Measurements from ENCODE around the gene ABCF3. TPM values are rescaled to one million over a fixed set of nuclear protein-coding genes. Genes with fewer than 3 reads are reported as not detected.

ABCF3 gene
- total RNA-seq, 2 donors from 2014 or later = 54.4 to 78.2 TPM

DNA sequence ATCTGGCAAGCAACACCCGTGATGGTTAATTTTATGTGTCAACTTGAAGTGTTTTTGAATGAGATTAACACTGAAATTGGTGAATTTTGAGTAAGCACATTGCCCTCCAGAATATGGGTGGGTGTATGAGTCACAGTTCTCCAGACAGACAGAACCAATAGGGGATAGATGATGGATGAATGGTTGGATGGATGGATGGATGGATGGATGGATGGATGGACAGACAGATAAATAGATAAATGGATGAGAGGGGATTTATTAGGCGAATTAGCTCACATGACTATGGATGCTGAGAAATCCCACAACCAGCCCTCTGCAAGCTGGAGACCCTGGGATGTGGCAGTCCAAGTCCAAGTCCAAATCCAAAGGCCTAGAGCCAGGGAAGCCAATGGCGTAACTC is 37.9 kb downstream of the ABCF3 start:
- intact Hi-C loops (cut with DNase I) = no loop called here
- ATAC-seq (no peak), DNase-seq (no peak)

DNA sequence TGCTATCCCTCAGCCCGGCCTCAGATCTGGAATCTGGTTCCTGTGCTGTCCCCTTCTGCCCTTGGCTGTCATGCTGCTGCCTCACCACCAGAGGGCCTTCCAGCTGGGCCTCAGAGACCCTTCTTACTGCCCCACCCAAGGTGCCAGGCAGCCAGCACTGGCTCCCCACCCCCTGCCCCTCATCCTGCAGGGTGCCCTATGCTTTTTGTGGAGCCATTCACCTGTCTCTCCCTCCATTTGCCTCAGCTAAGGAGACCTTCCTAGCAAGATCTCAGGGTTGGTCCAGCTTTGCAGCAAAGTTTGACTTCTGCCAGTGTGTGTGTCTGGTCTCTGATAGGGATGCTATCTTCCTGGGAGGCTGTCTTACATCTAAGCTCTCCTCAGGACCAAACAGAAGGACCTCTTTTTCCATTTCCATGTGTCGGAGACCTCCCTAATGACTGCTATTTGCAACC is 41.5 kb downstream of the ABCF3 start:
- ATAC-seq (no peak), DNase-seq (no peak)
- intact Hi-C loops (cut with DNase I) = no loop called here

DNA sequence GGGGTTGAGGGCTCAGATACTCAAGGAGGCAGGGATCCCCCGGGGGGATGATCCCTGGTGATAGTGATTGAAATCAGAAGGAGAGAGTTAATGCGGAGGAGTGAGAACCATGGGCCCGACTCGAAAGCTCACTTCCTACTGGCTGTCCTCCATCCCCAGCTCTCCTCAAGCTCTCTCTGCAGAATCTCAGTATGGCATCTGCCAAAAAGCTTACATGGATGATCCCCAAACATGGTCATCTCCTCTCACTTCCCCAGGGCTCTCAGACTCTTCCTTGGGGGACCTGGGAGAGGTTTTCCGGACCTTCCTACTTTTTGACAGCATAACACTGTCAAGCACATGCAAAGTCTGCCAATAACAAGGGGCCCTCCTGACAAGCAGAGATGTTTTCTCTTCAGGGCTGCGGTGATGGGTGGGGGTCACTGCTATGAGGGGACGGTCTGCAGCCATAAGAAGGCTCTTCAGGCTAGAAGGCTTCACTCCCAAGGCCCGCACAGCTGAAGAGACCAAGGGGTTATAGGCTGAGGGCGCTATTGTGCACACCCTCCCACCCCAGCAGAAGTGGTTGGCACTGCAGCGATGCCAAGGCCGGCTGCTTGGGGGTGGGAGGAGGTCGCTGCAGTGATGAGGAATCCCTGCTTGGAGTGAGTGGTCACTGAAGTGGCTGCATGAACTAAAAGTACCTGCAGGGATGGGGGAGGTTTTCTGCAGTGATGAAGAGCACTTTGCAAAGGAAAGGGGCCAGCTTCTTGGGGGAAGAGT is 42.6 kb downstream of the ABCF3 start:
- ATAC-seq (no peak), DNase-seq (no peak)
- intact Hi-C loops (cut with DNase I) = no loop called here

GRCh38 chr3:184229394-184230080 is 43.5 kb downstream of the ABCF3 start, which contains the start of gene VWA5B2:
TSS of gene VWA5B2 (plus strand) at chr3:184229585. CDS start at chr3:184230529, 944 bp downstream.
- intact Hi-C loops (cut with DNase I) = no loop called here
- DNase-seq = peak; percentile 72
- ATAC-seq = peak; percentile 91 to 97

- ATAC-seq (peak in 1 of 2 donors; percentile 25), DNase-seq (no peak)
- intact Hi-C loops (cut with DNase I) = no loop called here
Measured at GRCh38 chr3:184230081-184230602, 44.1 kb downstream of the ABCF3 start.

- DNase-seq = no peak
- intact Hi-C loops (cut with DNase I) = no loop called here
- peak in 1 of 2 donors; percentile 3 for ATAC-seq
Measured at GRCh38 chr3:184230603-184231528, 44.9 kb downstream of the ABCF3 start.

GRCh38 chr3:184231671-184232070 is 45.7 kb downstream of the ABCF3 start:
- ATAC-seq (no peak), DNase-seq (no peak)
- intact Hi-C loops (cut with DNase I) = no loop called here

DNA sequence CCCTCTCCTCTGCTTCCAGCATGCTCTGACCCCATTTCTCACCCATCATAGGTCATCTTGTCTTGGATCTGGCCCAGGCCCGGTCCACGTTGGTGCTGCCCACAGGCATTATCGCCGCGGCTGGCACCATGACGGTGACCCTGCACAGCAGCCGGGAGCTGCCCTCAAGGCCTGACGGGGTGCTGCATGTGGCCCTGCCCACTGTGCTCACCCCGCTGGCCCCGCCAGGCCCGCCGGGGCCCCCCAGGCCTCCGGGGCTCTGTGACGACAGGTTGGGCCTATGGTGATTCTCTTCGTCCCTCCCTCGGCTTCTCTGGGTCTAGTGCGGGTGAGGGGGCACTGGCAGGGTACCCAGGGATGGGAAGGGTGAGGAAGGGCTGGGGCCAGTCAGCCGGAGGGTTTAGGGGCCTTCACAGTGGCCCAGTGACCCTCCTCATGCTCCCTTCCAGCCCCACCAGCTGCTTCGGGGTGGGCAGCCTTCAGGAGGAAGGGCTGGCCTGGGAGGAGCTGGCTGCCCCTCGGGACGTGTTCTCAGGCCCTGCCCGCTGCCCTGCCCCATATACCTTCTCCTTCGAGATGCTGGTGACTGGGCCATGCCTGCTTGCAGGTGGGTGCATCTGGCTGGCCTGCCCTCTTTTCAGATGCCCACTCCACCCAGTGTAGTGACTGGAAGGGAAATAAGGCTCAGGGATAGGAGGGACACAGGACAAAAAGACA is 47.3 kb downstream of the ABCF3 start:
- ATAC-seq (no peak), DNase-seq (no peak)
- intact Hi-C loops (cut with DNase I) = no loop called here

DNA sequence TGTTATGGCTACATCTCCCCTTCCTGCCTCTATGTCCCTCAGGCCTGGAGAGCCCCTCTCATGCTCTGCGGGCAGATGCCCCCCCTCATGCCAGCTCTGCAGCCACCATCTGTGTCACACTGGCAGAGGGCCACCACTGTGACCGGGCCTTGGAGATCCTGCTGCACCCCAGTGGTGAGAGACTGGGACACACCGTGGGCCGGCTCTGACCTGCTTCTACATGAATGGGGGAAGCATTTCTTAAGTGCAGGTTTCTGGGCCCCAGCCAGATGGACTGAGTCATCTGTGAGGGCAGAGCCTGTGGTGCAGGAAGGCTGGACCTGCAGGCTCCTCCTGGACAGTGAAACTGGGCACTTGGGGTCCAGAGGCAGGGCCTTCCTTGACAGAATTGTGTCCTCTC is 48.2 kb downstream of the ABCF3 start:
- ATAC-seq (peak; percentile 31 to 73), DNase-seq (peak; percentile 57)
- intact Hi-C loops (cut with DNase I) = no loop called here

GRCh38 chr3:184234671-184235380 is 48.8 kb downstream of the ABCF3 start:
- ATAC-seq = no peak

GRCh38 chr3:184235381-184236032 is 49.5 kb downstream of the ABCF3 start:
- ATAC-seq (no peak), DNase-seq (no peak)
- intact Hi-C loops (cut with DNase I) = no loop called here

More at GRCh38 chr3:184234671-184235380, 48.8 kb downstream of the ABCF3 start:
- intact Hi-C loops (cut with DNase I) = no loop called here
- no peak for DNase-seq

GRCh38 chr3:184236033-184236410 is 50.0 kb downstream of the ABCF3 start:
- intact Hi-C loops (cut with DNase I) = no loop called here
- no peak for DNase-seq
- no peak for ATAC-seq

DNA sequence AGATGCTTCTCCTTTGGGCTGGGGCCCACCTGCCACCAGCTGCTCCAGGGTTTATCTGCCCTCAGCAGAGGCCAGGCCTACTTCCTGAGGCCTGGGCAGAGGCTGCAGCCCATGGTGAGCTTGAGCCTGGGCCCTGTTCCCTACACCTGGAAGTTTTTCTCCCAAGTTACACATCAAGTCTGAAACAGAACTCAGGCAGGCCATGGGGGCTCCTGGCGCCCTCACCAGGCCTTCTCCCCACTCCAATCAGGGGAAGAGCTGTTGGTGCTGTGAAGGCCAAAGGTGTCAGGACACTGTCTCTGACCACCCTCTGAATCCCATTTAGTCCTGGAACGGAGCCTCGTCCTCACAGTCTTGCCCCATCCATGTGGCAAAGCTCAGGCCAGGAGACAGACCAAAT is 50.6 kb downstream of the ABCF3 start:
- ATAC-seq (no peak), DNase-seq (no peak)
- intact Hi-C loops (cut with DNase I) = no loop called here

GRCh38 chr3:184237211-184237610 is 51.2 kb downstream of the ABCF3 start:
- DNase-seq (no peak), ATAC-seq (no peak)
- intact Hi-C loops (cut with DNase I) = no loop called here

DNA sequence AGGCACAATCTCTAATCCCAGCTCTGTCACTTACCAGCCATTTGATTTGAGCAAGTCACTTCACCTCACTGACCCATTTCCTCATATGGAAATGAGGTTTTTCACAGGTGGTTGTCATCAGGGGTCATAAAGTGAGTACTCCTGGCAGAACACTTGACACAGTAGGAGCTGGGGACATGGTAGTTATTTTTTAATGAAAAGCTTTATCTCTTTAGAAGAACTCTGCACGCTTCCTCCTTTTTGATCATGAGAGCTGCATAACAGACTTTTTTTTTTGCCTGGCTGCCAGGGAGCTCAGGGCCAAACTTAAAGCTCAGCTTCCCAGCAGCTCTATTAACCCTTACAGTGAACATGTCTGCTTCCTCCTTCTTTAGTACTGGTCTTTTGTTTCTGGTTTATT is 51.8 kb downstream of the ABCF3 start:
- no peak for ATAC-seq
- DNase-seq = no peak
- intact Hi-C loops (cut with DNase I) = no loop called here

- intact Hi-C loops (cut with DNase I) = no loop called here
- no peak for ATAC-seq
Measured at GRCh38 chr3:184238246-184238818, 52.3 kb downstream of the ABCF3 start.

GRCh38 chr3:184239221-184239620 is 53.2 kb downstream of the ABCF3 start:
- DNase-seq = no peak
- ATAC-seq = no peak
- intact Hi-C loops (cut with DNase I) = no loop called here

More at GRCh38 chr3:184238246-184238818, 52.3 kb downstream of the ABCF3 start:
- no peak for DNase-seq

All from left cardiac atrium (tissue), 4 donors.